Endothelial cell of umbilical vein (primary cell): ENCODE results near the gene SPRN. TPM values are rescaled to one million over a fixed set of nuclear protein-coding genes. Genes with fewer than 3 reads are reported as not detected.
"Not testable (repeated sequence)": the region's sequence is repeated elsewhere in the genome, so short reads cannot be mapped to it uniquely, and the experiment has no call there.

Experiments used
- Bru-seq: library from RNA; stranded (reverse); fragments of 400-500 nt; gene quantifications from one replicate; lab custom pipeline; 2021; lab: Mats Ljungman, UMichigan
- BruChase-seq, 2 experiments: library from RNA; stranded (reverse); fragments of 400-500 nt; gene quantifications; one replicate each; lab custom pipeline; 2021; lab: Mats Ljungman, UMichigan
- BruUV-seq: library from RNA; stranded (reverse); fragments of 400-500 nt; replicated peaks from 2 replicates; lab custom pipeline; 2021; lab: Mats Ljungman, UMichigan
- CTCF ChIA-PET: fragments of 300-600, 350-600 bp; sonication (Branson Sonifier 250); formaldehyde crosslinking; loops from one replicate; lab custom pipeline; 2021; ENCODE audit warnings: antibody characterized with exemption, inconsistent platforms; lab: Charles Lee
- POLR2A ChIA-PET: fragments of 300-600, 350-600 bp; sonication (Branson Sonifier 250); formaldehyde crosslinking; loops from one replicate; lab custom pipeline; 2021; ENCODE audit warnings: antibody characterized with exemption, inconsistent platforms; lab: Charles Lee
- DNase-seq: peaks from one replicate; pipeline ENCODE4 v3.0.0-alpha.2; 2011; ENCODE audit warnings: low read depth, low spot score
- FAIRE-seq: peaks from 2 replicates; lab custom pipeline; 2011; peaks lifted over from hg19 to GRCh38; lab: Jason Lieb, UNC
- H2AFZ ChIP-seq: 2 replicates; pipeline ENCODE4 v1.6.0; 2012; ENCODE audit warnings: low read depth, low read length, control low read depth, inconsistent platforms
- H3K27ac ChIP-seq: 2 replicates; pipeline ENCODE4 v1.5.1; 2011; ENCODE audit warnings: low read depth, mild to moderate bottlenecking, control low read depth, low read length, moderate library complexity; ENCODE audit not compliant: insufficient read depth
- H3K27me3 ChIP-seq, 2 experiments: 2 replicates each; pipeline versions ENCODE4 v1.6.0 to v1.6.1; 2011; ENCODE audit warnings: low read length in 2 of 2, mixed read lengths in 1 of 2; ENCODE audit not compliant: control insufficient read depth in 2 of 2, insufficient read depth in 2 of 2
- H3K36me3 ChIP-seq, 2 experiments: 2 replicates in 1 of 2; 3 replicates in 1 of 2; pipeline ENCODE4 v1.5.1; 2011; ENCODE audit warnings: low read length in 2 of 2, mild to moderate bottlenecking in 1 of 2, moderate library complexity in 1 of 2; ENCODE audit not compliant: control insufficient read depth in 2 of 2, insufficient read depth in 2 of 2; ENCODE audit errors: extremely low read depth in 1 of 2
- H3K4me1 ChIP-seq: 3 replicates; pipeline ENCODE4 v1.5.1; 2011; ENCODE audit warnings: mild to moderate bottlenecking, low read length; ENCODE audit not compliant: control insufficient read depth, insufficient read depth; ENCODE audit errors: extremely low read depth
- H3K4me2 ChIP-seq: 2 replicates; pipeline ENCODE4 v1.6.1; 2011; ENCODE audit warnings: low read length, control low read depth, mixed read lengths; ENCODE audit not compliant: insufficient read depth
- H3K4me3 ChIP-seq, 3 experiments: fragments of 200-600 bp in 1 of 3; sonication (generic), shearing (Covaris generic) in 1 of 3; replicated peaks in 1 of 3; 2 replicates each; pipeline ENCODE4 v1.5.1; 2011 to 2016; ENCODE audit warnings: control low read depth in 3 of 3, low read length in 3 of 3, mild to moderate bottlenecking in 2 of 3, inconsistent platforms in 1 of 3, low read depth in 1 of 3, moderate library complexity in 1 of 3; ENCODE audit not compliant: insufficient read depth in 1 of 3
- H3K79me2 ChIP-seq: 2 replicates; pipeline ENCODE4 v1.6.0; 2012; ENCODE audit warnings: low read length, inconsistent platforms; ENCODE audit not compliant: control insufficient read depth, insufficient read depth
- H3K9ac ChIP-seq: replicated peaks from 2 replicates; pipeline ENCODE3; 2011; ENCODE audit warnings: low read length, control low read depth; ENCODE audit not compliant: insufficient read depth; ENCODE audit errors: extremely low read depth
- H3K9me1 ChIP-seq: replicated peaks from 3 replicates; pipeline ENCODE4 v1.6.0; 2011; ENCODE audit warnings: mild to moderate bottlenecking, low read length; ENCODE audit not compliant: control insufficient read depth, insufficient read depth; ENCODE audit errors: extremely low read depth
- H3K9me3 ChIP-seq: replicated peaks from 2 replicates; pipeline ENCODE4 v1.5.1; 2012; ENCODE audit warnings: low read length, inconsistent platforms; ENCODE audit not compliant: control insufficient read depth, insufficient read depth
- H4K20me1 ChIP-seq: replicated peaks from 2 replicates; pipeline ENCODE3; 2011; ENCODE audit warnings: mild to moderate bottlenecking, low read length; ENCODE audit not compliant: control insufficient read depth, insufficient read depth; ENCODE audit errors: extremely low read depth
- EZH2 ChIP-seq: IDR thresholded peaks from 2 replicates; pipeline ENCODE4 v1.6.1; 2012; ENCODE audit warnings: borderline replicate concordance, low read depth, mild to moderate bottlenecking, moderate library complexity, low read length, inconsistent platforms; ENCODE audit not compliant: severe bottlenecking
- FOS ChIP-seq: IDR thresholded peaks from 2 replicates; pipeline ENCODE4 v1.6.1; 2011; ENCODE audit warnings: mild to moderate bottlenecking, low read length, moderate library complexity, borderline replicate concordance; ENCODE audit not compliant: insufficient read depth
- GATA2 ChIP-seq: IDR thresholded peaks from 2 replicates; pipeline ENCODE4 v1.7.0; 2011; ENCODE audit warnings: low read depth, mild to moderate bottlenecking, moderate library complexity, mixed read lengths, low read length; ENCODE audit not compliant: insufficient read length, insufficient read depth
- MAX ChIP-seq: IDR thresholded peaks from 2 replicates; pipeline ENCODE4 v1.6.1; 2011; ENCODE audit not compliant: insufficient read depth, insufficient read length
- MYC ChIP-seq: IDR thresholded peaks from one replicate; pipeline ENCODE4 v1.6.1; 2011; ENCODE audit warnings: mild to moderate bottlenecking, low read depth, low read length
- dilution Hi-C: fragments of 300-500 bp; cut with MboI; formaldehyde crosslinking; loops from one replicate; pipeline ENCODE4 v1.15.0; 2019; ENCODE audit warnings: low sequenced_read_pairs; ENCODE audit not compliant: extremely low pct_ligation_motif_present
- intact Hi-C: fragments of 100-400 bp; cut with micrococcal nuclease; formaldehyde crosslinking; loops from one replicate; pipeline ENCODE4 v1.10.0; 2022
- long read RNA-seq: library from polyadenylated mRNA; stranded (forward); transcript quantifications from one replicate; pipeline ENCODE4 v2.0.0, GENCODE V29; 2021
- polyA minus RNA-seq, 3 experiments: library from RNA; depleted of rRNA, polyadenylated mRNA; stranded (reverse); fragments of >200 nt; gene quantifications; 1 replicate in 1 of 3; 2 replicates in 2 of 3; pipeline ENCODE4 v1.2.3, GENCODE V29; 2011
- polyA plus RNA-seq, 4 experiments: library from polyadenylated mRNA; depleted of rRNA in 3 of 4; stranded (reverse) in 3 of 4; unstranded in 1 of 4; fragments of >200 nt; gene quantifications; 2 replicates each; pipeline versions ENCODE4 v1.2.1 to v1.2.3, GENCODE V29; 2011 to 2012; ENCODE audit warnings: missing spikeins in 1 of 4
- total RNA-seq: library from RNA; stranded (reverse); gene quantifications from 2 replicates; pipeline ENCODE4 v1.2.3, GENCODE V29; 2021
- TF ChIP-seq, protein P1 (sequence below), 2 donors: IDR thresholded peaks; 1 replicate in 1 of 2; 2 replicates in 1 of 2; pipeline ENCODE4 v1.5.1; 2011; ENCODE audit warnings: low read length in 2 of 2, mild to moderate bottlenecking in 2 of 2, moderate library complexity in 2 of 2, control low read depth in 1 of 2, inconsistent platforms in 1 of 2, low read depth in 1 of 2; ENCODE audit not compliant: insufficient read depth in 1 of 2; ENCODE audit errors: extremely low read depth in 1 of 2

Gene SPRN, protein sequence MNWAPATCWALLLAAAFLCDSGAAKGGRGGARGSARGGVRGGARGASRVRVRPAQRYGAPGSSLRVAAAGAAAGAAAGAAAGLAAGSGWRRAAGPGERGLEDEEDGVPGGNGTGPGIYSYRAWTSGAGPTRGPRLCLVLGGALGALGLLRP
- 0.13 TPM in 1 of 2 replicates, not detected in the other for total RNA-seq
- 0.03 TPM in 1 of 2 replicates, not detected in the other for polyA plus RNA-seq
- 0.03 and 0.04 TPM in 2 replicates for polyA plus RNA-seq (2011; cell fraction: cytosol; rRNA removed)
- not detected in 2 replicates for polyA plus RNA-seq (2011; cell fraction: nucleus; rRNA removed)
- polyA plus RNA-seq (2012) = 1.9 and 2.6 TPM in 2 replicates
- not detected in 2 replicates for polyA minus RNA-seq
- not detected for polyA minus RNA-seq (2011; cell fraction: cytosol; rRNA and poly(A)+ RNA removed)
- polyA minus RNA-seq (2011; cell fraction: nucleus; rRNA and poly(A)+ RNA removed) = not detected in 2 replicates
- not detected for Bru-seq, nascent RNA
- BruChase-seq, experiment 1, labeled RNA remaining after a 6-hour chase = percentile 13 among the genes with signal in this experiment
- BruChase-seq, experiment 2, labeled RNA remaining after a 2-hour chase = percentile 13 among the genes with signal in this experiment
- long read RNA-seq = 0 reads

- H2AFZ ChIP-seq, H3K27ac ChIP-seq, H3K27me3 ChIP-seq, H3K9me1 ChIP-seq, H3K36me3 ChIP-seq, H3K79me2 ChIP-seq, dilution Hi-C loops, H3K9ac ChIP-seq, FAIRE-seq, H3K4me2 ChIP-seq, H3K4me3 ChIP-seq, BruUV-seq, H4K20me1 ChIP-seq, H3K9me3 ChIP-seq, DNase-seq, H3K4me1 ChIP-seq, POLR2A ChIA-PET, intact Hi-C loops, CTCF ChIA-PET: not testable (repeated sequence)
Observed at GRCh38 chr10:133424601-133425000, at the start of gene SPRN. SPRN (minus strand) TSS chr10:133424625; CDS start chr10:133423681, 944 bp downstream.

- intact Hi-C loops (no loop called here), dilution Hi-C loops (no loop called here)
- no peaks in the 10 kb centered on the region for H3K79me2 ChIP-seq
- no peaks in the 10 kb centered on the region for H3K9me3 ChIP-seq
- ChIA-PET POLR2A (no interaction called here), CTCF (no interaction called here)
- TF ChIP-seq, protein P1, sequence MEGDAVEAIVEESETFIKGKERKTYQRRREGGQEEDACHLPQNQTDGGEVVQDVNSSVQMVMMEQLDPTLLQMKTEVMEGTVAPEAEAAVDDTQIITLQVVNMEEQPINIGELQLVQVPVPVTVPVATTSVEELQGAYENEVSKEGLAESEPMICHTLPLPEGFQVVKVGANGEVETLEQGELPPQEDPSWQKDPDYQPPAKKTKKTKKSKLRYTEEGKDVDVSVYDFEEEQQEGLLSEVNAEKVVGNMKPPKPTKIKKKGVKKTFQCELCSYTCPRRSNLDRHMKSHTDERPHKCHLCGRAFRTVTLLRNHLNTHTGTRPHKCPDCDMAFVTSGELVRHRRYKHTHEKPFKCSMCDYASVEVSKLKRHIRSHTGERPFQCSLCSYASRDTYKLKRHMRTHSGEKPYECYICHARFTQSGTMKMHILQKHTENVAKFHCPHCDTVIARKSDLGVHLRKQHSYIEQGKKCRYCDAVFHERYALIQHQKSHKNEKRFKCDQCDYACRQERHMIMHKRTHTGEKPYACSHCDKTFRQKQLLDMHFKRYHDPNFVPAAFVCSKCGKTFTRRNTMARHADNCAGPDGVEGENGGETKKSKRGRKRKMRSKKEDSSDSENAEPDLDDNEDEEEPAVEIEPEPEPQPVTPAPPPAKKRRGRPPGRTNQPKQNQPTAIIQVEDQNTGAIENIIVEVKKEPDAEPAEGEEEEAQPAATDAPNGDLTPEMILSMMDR (IDR thresholded peaks at IDR 0.05; ENCODE audit: extremely low read depth in 1 of 2, insufficient read depth in 1 of 2, low read depth in 1 of 2, low read length in 2 of 2) = no peak
- no peak for TF ChIP-seq MYC
- no peak for TF ChIP-seq EZH2
- TF ChIP-seq GATA2 = no peak
- no peak for TF ChIP-seq MAX
- no peak for TF ChIP-seq FOS
- no peaks in the 10 kb centered on the region for H3K4me1 ChIP-seq
- H3K4me2 ChIP-seq = no peak overlapping the region
- H3K9ac ChIP-seq = no peak overlapping the region
- BruUV-seq = no TSS peak
- no peak overlapping the region for H3K27ac ChIP-seq
- H4K20me1 ChIP-seq = no peaks in the 10 kb centered on the region
- no peak for FAIRE-seq
- no peaks in the 10 kb centered on the region for H3K27me3 ChIP-seq
- no peaks in the 10 kb centered on the region for H3K36me3 ChIP-seq
- DNase-seq = no peak
- no peak overlapping the region for H2AFZ ChIP-seq
- no peak overlapping the region for H3K4me3 ChIP-seq
- H3K9me1 ChIP-seq = no peaks in the 10 kb centered on the region
Observed at GRCh38 chr10:133474027-133474426, 49.6 kb upstream of the SPRN start.
